ENCODE measurements around the gene VIPR2.
"Not testable (repeated sequence)": the region's sequence is repeated elsewhere in the genome, so short reads cannot be mapped to it uniquely, and the experiment has no call there.

The VIPR2 gene

DNA sequence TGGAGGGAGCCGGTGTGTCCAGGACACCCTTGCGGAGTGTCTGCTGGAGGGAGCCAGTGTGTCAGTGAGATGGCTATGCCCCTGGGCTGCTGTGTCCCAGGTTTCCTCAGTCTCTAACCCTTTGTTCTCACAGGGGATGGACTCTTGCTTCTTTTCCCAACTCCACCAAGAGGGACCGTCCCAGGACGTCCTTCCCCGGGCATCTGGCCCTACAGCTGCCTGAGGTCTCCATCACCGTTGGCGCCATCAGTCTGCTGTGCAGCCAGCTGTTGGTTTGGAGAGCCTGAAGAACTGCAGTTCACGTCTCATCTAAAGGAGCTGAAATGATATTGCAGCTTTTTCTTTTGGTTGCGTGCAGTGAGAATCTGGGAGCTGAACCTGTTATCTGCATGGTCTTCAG is 136.2 kb downstream of the VIPR2 start:
- Histone ChIP-seq H3K36me3 (ENCODE audit: insufficient read depth, insufficient read length, low read length) (no peaks in the 10 kb centered on the region), H3K27me3 (ENCODE audit: insufficient read depth, insufficient read length) (no peaks in the 10 kb centered on the region), H3K4me3 (ENCODE audit: insufficient read length, low read depth) (no peak overlapping the region), H3K9ac (ENCODE audit: insufficient read length, low read depth) (no peak overlapping the region), H3K4me1 (ENCODE audit: insufficient read depth, insufficient read length) (peaks cover 3% of the 10 kb centered on the region), H3K9me3 (ENCODE audit: insufficient read depth, low read length) (no peaks in the 10 kb centered on the region)
- no peak for TF ChIP-seq ZNF274 (IDR thresholded peaks at IDR 0.05; ENCODE audit: low read depth, low read length)
- no peak for TF ChIP-seq YY1 (IDR thresholded peaks at IDR 0.05; ENCODE audit: insufficient read depth, insufficient read length)
- no peak for TF ChIP-seq SUZ12 (IDR thresholded peaks at IDR 0.05; ENCODE audit: extremely low read depth, insufficient read depth, insufficient read length)
- no peak for DNase-seq (ENCODE audit: low read depth, low spot score)

DNA sequence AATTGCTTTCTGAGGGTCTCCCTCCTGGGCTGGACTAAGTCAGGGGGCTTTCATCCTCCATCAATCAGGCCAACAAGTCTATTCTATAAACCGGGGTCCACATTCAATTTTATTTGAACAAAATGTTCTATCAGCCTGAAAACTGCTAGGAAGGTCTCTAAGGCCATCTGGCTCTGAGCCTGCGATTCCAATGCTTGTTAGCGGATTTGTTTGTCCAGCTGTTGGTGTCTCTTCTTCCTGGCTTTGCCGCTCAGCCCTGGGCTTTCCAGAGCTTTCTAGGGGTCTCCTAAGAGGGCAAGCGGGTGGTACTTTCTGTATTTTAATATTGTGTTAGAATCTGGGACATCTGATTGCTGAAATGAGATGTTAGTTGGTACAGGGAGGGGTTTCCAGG is 136.7 kb downstream of the VIPR2 start:
- peaks cover 3% of the 10 kb centered on the region for H3K4me1 ChIP-seq (ENCODE audit: insufficient read depth, insufficient read length)
- no peak overlapping the region for H3K4me3 ChIP-seq (ENCODE audit: insufficient read length, low read depth)
- TF ChIP-seq YY1 (IDR thresholded peaks at IDR 0.05; ENCODE audit: insufficient read depth, insufficient read length) (no peak), ZNF274 (IDR thresholded peaks at IDR 0.05; ENCODE audit: low read depth, low read length) (no peak), SUZ12 (IDR thresholded peaks at IDR 0.05; ENCODE audit: extremely low read depth, insufficient read depth, insufficient read length) (no peak)
- H3K9ac ChIP-seq (ENCODE audit: insufficient read length, low read depth) = no peak overlapping the region
- no peaks in the 10 kb centered on the region for H3K36me3 ChIP-seq (ENCODE audit: insufficient read depth, insufficient read length, low read length)
- no peaks in the 10 kb centered on the region for H3K27me3 ChIP-seq (ENCODE audit: insufficient read depth, insufficient read length)
- H3K9me3 ChIP-seq (ENCODE audit: insufficient read depth, low read length) = no peaks in the 10 kb centered on the region
- no peak for DNase-seq (ENCODE audit: low read depth, low spot score)

DNA sequence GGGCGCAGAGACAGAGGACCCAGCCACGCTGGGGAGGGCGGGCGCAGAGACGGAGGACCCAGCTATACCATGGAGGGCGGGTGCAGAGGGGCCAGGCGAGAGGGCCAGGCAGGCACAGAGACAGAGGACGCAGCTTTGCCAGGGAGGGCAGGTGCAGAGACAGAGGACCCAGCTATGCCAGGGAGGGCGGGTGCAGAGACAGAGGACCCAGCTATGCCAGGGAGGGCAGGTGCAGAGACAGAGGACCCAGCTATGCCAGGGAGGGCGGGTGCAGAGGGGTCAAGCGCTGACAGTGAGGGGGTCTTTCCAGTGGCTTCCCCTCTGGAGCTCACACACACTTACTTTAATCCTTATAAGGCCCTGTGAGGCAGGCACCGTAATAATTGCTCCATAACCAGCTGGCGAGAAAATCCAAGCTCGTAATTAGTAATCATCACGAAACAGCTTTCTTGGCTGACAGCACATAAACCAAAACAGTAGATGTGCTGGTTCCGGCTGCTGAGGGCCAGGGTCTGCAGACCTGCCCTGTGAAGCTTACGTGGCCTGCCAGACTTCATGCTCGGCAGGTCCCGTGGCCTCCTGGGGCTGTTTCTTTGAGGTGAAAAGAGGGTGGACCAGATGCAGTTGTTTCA is 137.2 kb downstream of the VIPR2 start:
- DNase-seq (ENCODE audit: low read depth, low spot score) = no peak
- TF ChIP-seq YY1 (IDR thresholded peaks at IDR 0.05; ENCODE audit: insufficient read depth, insufficient read length) = no peak
- no peak for TF ChIP-seq ZNF274 (IDR thresholded peaks at IDR 0.05; ENCODE audit: low read depth, low read length)
- no peak for TF ChIP-seq SUZ12 (IDR thresholded peaks at IDR 0.05; ENCODE audit: extremely low read depth, insufficient read depth, insufficient read length)
- H3K9me3 ChIP-seq (ENCODE audit: insufficient read depth, low read length) = no peaks in the 10 kb centered on the region
- H3K4me3 ChIP-seq (ENCODE audit: insufficient read length, low read depth) = no peak overlapping the region
- peaks cover 3% of the 10 kb centered on the region for H3K4me1 ChIP-seq (ENCODE audit: insufficient read depth, insufficient read length)
- no peaks in the 10 kb centered on the region for H3K27me3 ChIP-seq (ENCODE audit: insufficient read depth, insufficient read length)
- H3K9ac ChIP-seq (ENCODE audit: insufficient read length, low read depth) = no peak overlapping the region
- H3K36me3 ChIP-seq (ENCODE audit: insufficient read depth, insufficient read length, low read length) = no peaks in the 10 kb centered on the region

DNA sequence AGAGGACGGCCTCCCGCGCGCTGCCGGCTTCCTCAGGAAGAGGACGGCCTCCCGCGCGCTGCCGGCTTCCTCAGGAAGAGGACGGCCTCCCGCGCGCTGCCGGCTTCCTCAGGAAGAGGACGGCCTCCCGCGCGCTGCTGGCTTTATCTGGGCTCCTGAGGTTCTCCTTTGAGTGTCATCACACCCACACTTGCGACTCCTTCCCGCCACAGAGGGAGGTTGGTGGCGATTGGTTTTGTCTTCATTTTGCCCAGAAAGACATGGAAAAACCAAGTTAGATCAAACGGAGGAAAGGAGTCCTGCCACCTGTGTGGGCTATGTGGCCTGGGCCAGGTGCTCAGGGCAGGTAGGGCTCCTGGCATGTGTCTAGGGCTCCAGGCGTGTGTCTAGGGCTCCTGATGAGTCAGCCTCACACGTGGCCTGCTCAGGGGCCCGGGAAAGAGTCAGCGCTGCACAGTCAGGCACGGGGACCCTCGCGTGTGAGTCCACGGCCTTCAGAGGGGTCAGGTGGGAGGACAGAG is 138.0 kb downstream of the VIPR2 start:
- no peaks in the 10 kb centered on the region for H3K27me3 ChIP-seq (ENCODE audit: insufficient read depth, insufficient read length)
- H3K9me3 ChIP-seq (ENCODE audit: insufficient read depth, low read length) = no peaks in the 10 kb centered on the region
- H3K9ac ChIP-seq (ENCODE audit: insufficient read length, low read depth) = no peak overlapping the region
- H3K4me1 ChIP-seq (ENCODE audit: insufficient read depth, insufficient read length) = peaks cover 3% of the 10 kb centered on the region
- no peak for TF ChIP-seq SUZ12 (IDR thresholded peaks at IDR 0.05; ENCODE audit: extremely low read depth, insufficient read depth, insufficient read length)
- no peak for TF ChIP-seq ZNF274 (IDR thresholded peaks at IDR 0.05; ENCODE audit: low read depth, low read length)
- TF ChIP-seq YY1 (IDR thresholded peaks at IDR 0.05; ENCODE audit: insufficient read depth, insufficient read length) = no peak
- no peaks in the 10 kb centered on the region for H3K36me3 ChIP-seq (ENCODE audit: insufficient read depth, insufficient read length, low read length)
- DNase-seq (ENCODE audit: low read depth, low spot score) = no peak
- no peak overlapping the region for H3K4me3 ChIP-seq (ENCODE audit: insufficient read length, low read depth)

DNA sequence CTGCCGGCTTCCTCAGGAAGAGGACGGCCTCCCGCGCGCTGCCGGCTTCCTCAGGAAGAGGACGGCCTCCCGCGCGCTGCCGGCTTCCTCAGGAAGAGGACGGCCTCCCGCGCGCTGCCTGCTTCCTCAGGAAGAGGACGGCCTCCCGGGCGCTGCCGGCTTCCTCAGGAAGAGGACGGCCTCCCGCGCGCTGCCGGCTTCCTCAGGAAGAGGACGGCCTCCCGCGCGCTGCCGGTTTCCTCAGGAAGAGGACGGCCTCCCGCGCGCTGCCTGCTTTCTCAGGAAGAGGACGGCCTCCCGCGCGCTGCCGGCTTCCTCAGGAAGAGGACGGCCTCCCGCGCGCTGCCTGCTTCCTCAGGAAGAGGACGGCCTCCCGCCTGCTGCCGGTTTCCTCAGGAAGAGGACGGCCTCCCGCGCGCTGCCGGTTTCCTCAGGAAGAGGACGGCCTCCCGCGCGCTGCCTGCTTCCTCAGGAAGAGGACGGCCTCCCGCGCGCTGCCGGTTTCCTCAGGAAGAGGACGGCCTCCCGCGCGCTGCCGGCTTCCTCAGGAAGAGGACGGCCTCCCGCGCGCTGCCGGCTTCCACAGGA is 138.6 kb downstream of the VIPR2 start:
- not testable (repeated sequence) for H3K4me1 ChIP-seq (ENCODE audit: insufficient read depth, insufficient read length); H3K9me3 ChIP-seq (ENCODE audit: insufficient read depth, low read length); H3K27me3 ChIP-seq (ENCODE audit: insufficient read depth, insufficient read length); H3K9ac ChIP-seq (ENCODE audit: insufficient read length, low read depth); H3K4me3 ChIP-seq (ENCODE audit: insufficient read length, low read depth); DNase-seq (ENCODE audit: low read depth, low spot score); H3K36me3 ChIP-seq (ENCODE audit: insufficient read depth, insufficient read length, low read length)

DNA sequence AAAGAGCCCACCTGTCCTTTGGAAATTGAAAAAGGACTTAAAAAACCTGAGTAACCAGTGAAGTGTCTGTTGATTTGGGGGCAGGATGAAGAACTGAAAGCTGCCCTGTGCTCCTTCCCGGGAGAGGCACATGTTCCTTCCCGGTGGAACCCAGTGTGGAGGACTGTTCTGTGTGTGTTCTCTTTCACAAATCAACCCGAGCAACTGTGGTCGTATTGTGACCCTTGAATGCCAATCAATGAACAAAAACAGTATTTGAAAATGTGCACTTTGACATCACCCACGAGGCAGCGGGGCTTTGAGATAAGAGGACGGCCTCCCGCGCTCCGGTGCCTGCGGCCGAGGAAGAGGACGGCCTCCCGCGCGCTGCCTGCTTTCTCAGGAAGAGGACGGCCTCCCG is 139.0 kb downstream of the VIPR2 start:
- DNase-seq (ENCODE audit: low read depth, low spot score) = no peak
- Histone ChIP-seq H3K36me3 (ENCODE audit: insufficient read depth, insufficient read length, low read length) (no peaks in the 10 kb centered on the region), H3K27me3 (ENCODE audit: insufficient read depth, insufficient read length) (no peaks in the 10 kb centered on the region), H3K9ac (ENCODE audit: insufficient read length, low read depth) (no peak overlapping the region), H3K9me3 (ENCODE audit: insufficient read depth, low read length) (no peaks in the 10 kb centered on the region), H3K4me1 (ENCODE audit: insufficient read depth, insufficient read length) (no peaks in the 10 kb centered on the region), H3K4me3 (ENCODE audit: insufficient read length, low read depth) (no peak overlapping the region)
- TF ChIP-seq ZNF274 (IDR thresholded peaks at IDR 0.05; ENCODE audit: low read depth, low read length) (no peak), YY1 (IDR thresholded peaks at IDR 0.05; ENCODE audit: insufficient read depth, insufficient read length) (no peak), SUZ12 (IDR thresholded peaks at IDR 0.05; ENCODE audit: extremely low read depth, insufficient read depth, insufficient read length) (no peak)

DNA sequence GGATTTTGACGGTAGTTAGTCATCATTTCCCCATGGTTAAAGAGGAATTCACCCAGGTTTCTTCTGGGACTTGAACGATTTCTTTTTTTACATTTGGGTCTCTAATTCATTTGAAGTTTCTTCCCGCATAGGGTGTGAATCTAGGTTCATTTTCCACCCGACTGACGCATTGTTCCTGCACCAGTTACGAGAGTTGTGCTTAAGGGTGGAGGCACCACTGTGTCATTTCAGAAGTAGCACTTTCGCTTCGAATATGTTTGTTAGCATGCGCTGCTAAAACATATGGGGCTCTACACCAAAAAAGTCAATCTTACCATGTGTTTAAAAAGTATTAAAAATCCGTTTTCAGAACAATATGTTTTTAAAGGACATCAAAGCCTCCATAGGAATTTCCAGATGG is 140.3 kb downstream of the VIPR2 start:
- no peaks in the 10 kb centered on the region for H3K4me1 ChIP-seq (ENCODE audit: insufficient read depth, insufficient read length)
- H3K9me3 ChIP-seq (ENCODE audit: insufficient read depth, low read length) = no peaks in the 10 kb centered on the region
- no peaks in the 10 kb centered on the region for H3K27me3 ChIP-seq (ENCODE audit: insufficient read depth, insufficient read length)
- no peak overlapping the region for H3K4me3 ChIP-seq (ENCODE audit: insufficient read length, low read depth)
- no peaks in the 10 kb centered on the region for H3K36me3 ChIP-seq (ENCODE audit: insufficient read depth, insufficient read length, low read length)
- no peak for DNase-seq (ENCODE audit: low read depth, low spot score)
- H3K9ac ChIP-seq (ENCODE audit: insufficient read length, low read depth) = no peak overlapping the region
- TF ChIP-seq YY1 (IDR thresholded peaks at IDR 0.05; ENCODE audit: insufficient read depth, insufficient read length) (no peak), SUZ12 (IDR thresholded peaks at IDR 0.05; ENCODE audit: extremely low read depth, insufficient read depth, insufficient read length) (no peak), ZNF274 (IDR thresholded peaks at IDR 0.05; ENCODE audit: low read depth, low read length) (no peak)

Data from NT2/D1 (cell line).